ENCODE data around the gene CPS1. TPM values are rescaled to one million over a fixed set of nuclear protein-coding genes. Genes with fewer than 3 reads are reported as not detected.

CPS1 gene
- total and polyA plus RNA-seq, 11 donors, result 0.61 to 5.3 (median 1.8) TPM

DNA sequence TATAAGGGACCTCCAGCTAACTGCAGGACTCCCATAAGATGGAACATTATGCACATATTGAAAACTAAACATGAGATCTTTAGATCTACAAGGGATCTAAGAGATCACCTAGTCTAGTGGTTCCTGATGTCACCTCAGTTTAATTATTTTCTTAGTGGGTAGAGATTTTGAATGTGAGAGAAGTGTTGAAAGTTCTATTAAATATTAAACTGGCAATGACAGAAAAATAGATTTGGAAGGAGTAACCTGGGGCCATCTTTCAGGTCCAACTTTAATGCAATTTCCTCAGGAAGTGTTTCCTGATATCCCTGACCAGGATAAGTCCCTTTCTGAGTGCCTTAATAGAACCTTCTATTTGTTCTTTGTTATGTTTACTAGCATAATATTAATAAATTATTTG is 29.1 kb upstream of the CPS1 start:
- intact Hi-C loops (cut with DNase I), result no loop called here
- no peak for ATAC-seq

DNA sequence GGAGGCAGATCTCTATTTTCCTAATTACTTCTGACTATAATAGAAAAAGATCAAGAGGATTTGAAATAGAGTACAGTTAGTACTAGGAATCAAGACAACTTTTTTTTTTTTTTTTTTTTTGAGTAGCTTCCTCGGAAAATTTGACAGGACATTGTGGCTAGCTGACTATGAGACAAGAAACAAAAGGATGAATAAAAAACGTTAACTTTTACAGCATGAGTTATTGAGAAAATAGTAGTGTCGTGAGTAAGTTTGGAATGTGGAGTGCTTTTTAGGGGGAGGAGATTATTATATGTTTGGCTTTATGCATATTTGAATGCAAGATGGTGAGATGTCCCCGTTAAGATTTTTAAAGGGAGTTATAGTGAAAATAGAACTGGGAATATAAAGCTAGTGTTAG is 27.7 kb upstream of the CPS1 start:
- no peak overlapping the region for H3K4me3 ChIP-seq
- whole genome bisulfite sequencing, 4 donors, result 65 to 80% (median 73%) methylated on average over 4 of the region's 4 CpGs
- H3K36me3 ChIP-seq, result no peaks in the 10 kb centered on the region
- ATAC-seq, result no peak
- no peak for DNase-seq
- no peaks in the 10 kb centered on the region for H3K4me1 ChIP-seq
- no peak overlapping the region for H3K27ac ChIP-seq
- peaks cover 0 to 3% (median 0%) of the 10 kb centered on the region in 9 donors for H3K27me3 ChIP-seq
- intact Hi-C loops (cut with DNase I), result no loop called here
- TF ChIP-seq, protein P1, sequence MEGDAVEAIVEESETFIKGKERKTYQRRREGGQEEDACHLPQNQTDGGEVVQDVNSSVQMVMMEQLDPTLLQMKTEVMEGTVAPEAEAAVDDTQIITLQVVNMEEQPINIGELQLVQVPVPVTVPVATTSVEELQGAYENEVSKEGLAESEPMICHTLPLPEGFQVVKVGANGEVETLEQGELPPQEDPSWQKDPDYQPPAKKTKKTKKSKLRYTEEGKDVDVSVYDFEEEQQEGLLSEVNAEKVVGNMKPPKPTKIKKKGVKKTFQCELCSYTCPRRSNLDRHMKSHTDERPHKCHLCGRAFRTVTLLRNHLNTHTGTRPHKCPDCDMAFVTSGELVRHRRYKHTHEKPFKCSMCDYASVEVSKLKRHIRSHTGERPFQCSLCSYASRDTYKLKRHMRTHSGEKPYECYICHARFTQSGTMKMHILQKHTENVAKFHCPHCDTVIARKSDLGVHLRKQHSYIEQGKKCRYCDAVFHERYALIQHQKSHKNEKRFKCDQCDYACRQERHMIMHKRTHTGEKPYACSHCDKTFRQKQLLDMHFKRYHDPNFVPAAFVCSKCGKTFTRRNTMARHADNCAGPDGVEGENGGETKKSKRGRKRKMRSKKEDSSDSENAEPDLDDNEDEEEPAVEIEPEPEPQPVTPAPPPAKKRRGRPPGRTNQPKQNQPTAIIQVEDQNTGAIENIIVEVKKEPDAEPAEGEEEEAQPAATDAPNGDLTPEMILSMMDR (IDR thresholded peaks at IDR 0.05), result no peak
- TF ChIP-seq POLR2A (IDR thresholded peaks at IDR 0.05), result no peak
- H3K9me3 ChIP-seq, result no peaks in the 10 kb centered on the region

More for the DNA sequence above, 29.1 kb upstream of the CPS1 start:
- Histone ChIP-seq H3K9me3 (no peaks in the 10 kb centered on the region), H3K36me3 (no peaks in the 10 kb centered on the region), H3K27me3 (peaks cover 0 to 3% (median 0%) of the 10 kb centered on the region in 9 donors), H3K4me3 (no peak overlapping the region), H3K27ac (no peak overlapping the region), H3K4me1 (no peaks in the 10 kb centered on the region)
- TF ChIP-seq, protein P1 (IDR thresholded peaks at IDR 0.05), result no peak
- TF ChIP-seq POLR2A (IDR thresholded peaks at IDR 0.05), result no peak
- no peak for DNase-seq

DNA sequence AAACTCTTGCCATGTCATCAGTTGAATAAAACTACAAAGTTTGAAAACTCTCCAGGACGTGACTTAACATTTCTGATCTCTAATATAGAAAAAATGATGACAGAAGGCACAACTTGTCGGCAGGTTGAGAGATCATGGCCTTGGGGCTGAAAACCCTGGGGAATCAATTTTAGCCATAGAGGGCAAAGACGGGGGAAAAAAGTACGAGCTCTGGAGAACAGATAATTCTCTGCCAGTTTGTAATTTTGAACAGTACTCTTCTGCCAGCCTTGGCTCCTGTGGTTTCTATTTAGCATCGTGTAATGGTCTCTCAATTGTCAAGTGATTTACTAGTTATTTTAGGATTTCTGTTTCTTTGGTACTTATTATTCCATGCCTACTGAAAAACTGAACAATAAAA is 25.3 kb upstream of the CPS1 start:
- no peak overlapping the region for H3K4me3 ChIP-seq
- TF ChIP-seq, protein P1 (IDR thresholded peaks at IDR 0.05), result no peak
- no peak for TF ChIP-seq POLR2A (IDR thresholded peaks at IDR 0.05)
- DNase-seq (no peak), ATAC-seq (no peak)
- no peaks in the 10 kb centered on the region for H3K36me3 ChIP-seq
- peaks cover 0 to 3% (median 0%) of the 10 kb centered on the region in 9 donors for H3K27me3 ChIP-seq
- WGBS, 4 donors, result 75 to 82% (median 79%) methylated on average over 5 of the region's 5 CpGs
- no peaks in the 10 kb centered on the region for H3K4me1 ChIP-seq
- H3K27ac ChIP-seq, result no peak overlapping the region
- H3K9me3 ChIP-seq, result no peaks in the 10 kb centered on the region
- intact Hi-C loops (cut with DNase I), result no loop called here

DNA sequence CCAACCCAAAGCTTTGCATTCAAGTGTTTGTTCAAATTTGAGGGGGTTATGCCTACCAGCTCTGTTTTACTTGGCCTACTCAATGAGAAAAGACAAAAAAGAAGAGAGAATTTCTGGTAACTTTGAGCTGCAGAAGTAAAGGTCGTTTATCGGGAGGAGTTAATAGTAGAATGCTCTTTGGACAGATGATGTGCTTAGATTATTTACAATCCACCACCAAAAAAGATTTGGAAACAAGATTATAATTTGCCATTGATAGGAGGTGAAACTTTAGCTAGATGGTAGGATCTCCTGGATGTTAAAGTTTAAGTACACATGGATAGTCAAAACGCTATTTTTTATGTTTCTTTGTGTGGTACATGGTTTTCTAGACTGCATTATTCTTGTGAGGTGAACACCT is 24.9 kb upstream of the CPS1 start:
- 84 to 90% (median 89%) methylated on average over 3 of the region's 3 CpGs for WGBS, 4 donors
- H3K4me1 ChIP-seq, result no peaks in the 10 kb centered on the region
- H3K27ac ChIP-seq, result no peak overlapping the region
- DNase-seq (no peak), ATAC-seq (no peak)
- H3K4me3 ChIP-seq, result no peak overlapping the region
- intact Hi-C loops (cut with DNase I), result no loop called here
- peaks cover 0 to 3% (median 0%) of the 10 kb centered on the region in 9 donors for H3K27me3 ChIP-seq
- H3K36me3 ChIP-seq, result no peaks in the 10 kb centered on the region
- TF ChIP-seq, protein P1 (IDR thresholded peaks at IDR 0.05), result no peak
- TF ChIP-seq POLR2A (IDR thresholded peaks at IDR 0.05), result no peak
- no peaks in the 10 kb centered on the region for H3K9me3 ChIP-seq
